ENCODE data around the gene HAGHL. TPM values are rescaled to one million over a fixed set of nuclear protein-coding genes. Genes with fewer than 3 reads are reported as not detected.

Gene HAGHL
- total and polyA plus RNA-seq, 2 experiments from 2014 or later: 21.6 to 35.3 TPM

- Histone ChIP-seq H3K79me2 (replicated peaks; ENCODE audit: insufficient read depth) (no peaks in the 10 kb centered on the region), H3K27ac (ENCODE audit: low read depth) (no peak overlapping the region), H3K27me3 (ENCODE audit: insufficient read depth) (no peaks in the 10 kb centered on the region), H3K4me3 (no peak overlapping the region), H3F3A (replicated peaks; ENCODE audit: low read depth) (peaks cover 8% of the 10 kb centered on the region; the same call in 1 of the 2 replicates), H3K9me2 (ENCODE audit: insufficient read depth) (no peaks in the 10 kb centered on the region), H3K36me3 (ENCODE audit: insufficient read depth) (no peaks in the 10 kb centered on the region; the same call in 1 of the 2 replicates), H2AFZ (no peak overlapping the region), H4K20me1 (replicated peaks; ENCODE audit: insufficient read depth) (no peaks in the 10 kb centered on the region), H3K4me1 (ENCODE audit: insufficient read depth) (no peaks in the 10 kb centered on the region; the same call in 1 of the 2 replicates), H3K4me2 (no peak overlapping the region)
- TF ChIP-seq STAT1 (IDR thresholded peaks at IDR 0.05; ENCODE audit: unreplicated experiment) (no peak), ZNF462 (CRISPR knock-in tag; IDR thresholded peaks at IDR 0.05) (no peak), ETS1 (IDR thresholded peaks at IDR 0.05) (no peak), EZH2phosphoT487 (IDR thresholded peaks at IDR 0.05; ENCODE audit: unreplicated experiment) (no peak), POLR2AphosphoS5 (IDR thresholded peaks at IDR 0.05; ENCODE audit: low read depth) (no peak), NANOG (IDR thresholded peaks at IDR 0.05; ENCODE audit: borderline replicate concordance) (no peak), ZNF331 (CRISPR knock-in tag; IDR thresholded peaks at IDR 0.05; ENCODE audit: low read depth) (no peak), JUNB (IDR thresholded peaks at IDR 0.05; ENCODE audit: unreplicated experiment) (no peak), EZH2 (IDR thresholded peaks at IDR 0.05; ENCODE audit: low read depth, unreplicated experiment) (no peak), ZNF114 (CRISPR knock-in tag; IDR thresholded peaks at IDR 0.05) (no peak), CREB1 (CRISPR knock-in tag; IDR thresholded peaks at IDR 0.05; ENCODE audit: low read depth) (no peak)
- TF ChIP-seq, protein P1, sequence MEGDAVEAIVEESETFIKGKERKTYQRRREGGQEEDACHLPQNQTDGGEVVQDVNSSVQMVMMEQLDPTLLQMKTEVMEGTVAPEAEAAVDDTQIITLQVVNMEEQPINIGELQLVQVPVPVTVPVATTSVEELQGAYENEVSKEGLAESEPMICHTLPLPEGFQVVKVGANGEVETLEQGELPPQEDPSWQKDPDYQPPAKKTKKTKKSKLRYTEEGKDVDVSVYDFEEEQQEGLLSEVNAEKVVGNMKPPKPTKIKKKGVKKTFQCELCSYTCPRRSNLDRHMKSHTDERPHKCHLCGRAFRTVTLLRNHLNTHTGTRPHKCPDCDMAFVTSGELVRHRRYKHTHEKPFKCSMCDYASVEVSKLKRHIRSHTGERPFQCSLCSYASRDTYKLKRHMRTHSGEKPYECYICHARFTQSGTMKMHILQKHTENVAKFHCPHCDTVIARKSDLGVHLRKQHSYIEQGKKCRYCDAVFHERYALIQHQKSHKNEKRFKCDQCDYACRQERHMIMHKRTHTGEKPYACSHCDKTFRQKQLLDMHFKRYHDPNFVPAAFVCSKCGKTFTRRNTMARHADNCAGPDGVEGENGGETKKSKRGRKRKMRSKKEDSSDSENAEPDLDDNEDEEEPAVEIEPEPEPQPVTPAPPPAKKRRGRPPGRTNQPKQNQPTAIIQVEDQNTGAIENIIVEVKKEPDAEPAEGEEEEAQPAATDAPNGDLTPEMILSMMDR (conservative IDR thresholded peaks at IDR 0.05; ENCODE audit: low read depth in 2 of 2): no peak
- TF ChIP-seq, protein P2, sequence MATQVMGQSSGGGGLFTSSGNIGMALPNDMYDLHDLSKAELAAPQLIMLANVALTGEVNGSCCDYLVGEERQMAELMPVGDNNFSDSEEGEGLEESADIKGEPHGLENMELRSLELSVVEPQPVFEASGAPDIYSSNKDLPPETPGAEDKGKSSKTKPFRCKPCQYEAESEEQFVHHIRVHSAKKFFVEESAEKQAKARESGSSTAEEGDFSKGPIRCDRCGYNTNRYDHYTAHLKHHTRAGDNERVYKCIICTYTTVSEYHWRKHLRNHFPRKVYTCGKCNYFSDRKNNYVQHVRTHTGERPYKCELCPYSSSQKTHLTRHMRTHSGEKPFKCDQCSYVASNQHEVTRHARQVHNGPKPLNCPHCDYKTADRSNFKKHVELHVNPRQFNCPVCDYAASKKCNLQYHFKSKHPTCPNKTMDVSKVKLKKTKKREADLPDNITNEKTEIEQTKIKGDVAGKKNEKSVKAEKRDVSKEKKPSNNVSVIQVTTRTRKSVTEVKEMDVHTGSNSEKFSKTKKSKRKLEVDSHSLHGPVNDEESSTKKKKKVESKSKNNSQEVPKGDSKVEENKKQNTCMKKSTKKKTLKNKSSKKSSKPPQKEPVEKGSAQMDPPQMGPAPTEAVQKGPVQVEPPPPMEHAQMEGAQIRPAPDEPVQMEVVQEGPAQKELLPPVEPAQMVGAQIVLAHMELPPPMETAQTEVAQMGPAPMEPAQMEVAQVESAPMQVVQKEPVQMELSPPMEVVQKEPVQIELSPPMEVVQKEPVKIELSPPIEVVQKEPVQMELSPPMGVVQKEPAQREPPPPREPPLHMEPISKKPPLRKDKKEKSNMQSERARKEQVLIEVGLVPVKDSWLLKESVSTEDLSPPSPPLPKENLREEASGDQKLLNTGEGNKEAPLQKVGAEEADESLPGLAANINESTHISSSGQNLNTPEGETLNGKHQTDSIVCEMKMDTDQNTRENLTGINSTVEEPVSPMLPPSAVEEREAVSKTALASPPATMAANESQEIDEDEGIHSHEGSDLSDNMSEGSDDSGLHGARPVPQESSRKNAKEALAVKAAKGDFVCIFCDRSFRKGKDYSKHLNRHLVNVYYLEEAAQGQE (IDR thresholded peaks at IDR 0.05; ENCODE audit: unreplicated experiment): no peak
- Mint-ChIP-seq H3K9me3 (no peaks in the 10 kb centered on the region), H3K4me1 (peaks cover 13% of the 10 kb centered on the region), H3K27me3 (ENCODE audit: insufficient read depth, low read depth, poor library complexity) (peaks cover 15% of the 10 kb centered on the region), H3K4me3 (no peak overlapping the region), H3K27ac (no peak overlapping the region), H3K36me3 (ENCODE audit: low read depth) (peaks cover 33% of the 10 kb centered on the region)
- DNase-seq (ENCODE audit: low spot score): no peak
- ATAC-seq: no peak
Observed at GRCh38 chr16:735982-736453, 9.1 kb downstream of the HAGHL start.
